Measurements from ENCODE around the gene PRKN. TPM values are rescaled to one million over a fixed set of nuclear protein-coding genes. Genes with fewer than 3 reads are reported as not detected.

The PRKN gene
- total RNA-seq, 4 donors from 2014 or later, result 5.2 to 121 (median 6.9) TPM

DNA sequence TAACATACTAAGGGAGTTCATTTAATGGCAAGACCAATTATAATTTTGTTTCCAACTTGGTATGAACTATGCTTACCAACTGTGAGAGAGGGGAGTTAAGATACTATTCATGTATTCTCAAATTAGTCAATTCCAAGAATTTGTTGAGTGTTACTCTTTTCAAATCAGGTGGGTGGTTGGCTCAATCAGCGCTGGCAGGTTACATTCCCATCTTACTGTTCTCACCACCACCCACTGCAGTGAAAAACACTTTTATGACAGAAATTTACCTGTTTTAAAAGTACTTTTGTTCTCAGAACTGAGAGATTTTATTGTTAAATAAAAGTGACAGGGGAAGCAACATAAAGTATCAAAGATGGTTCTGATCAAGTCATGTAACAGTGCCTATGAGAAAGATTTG is 642.0 kb downstream of the PRKN start:
- H3K36me3 ChIP-seq, result no peaks in the 10 kb centered on the region
- H3K4me1 ChIP-seq, result no peaks in the 10 kb centered on the region
- H3K4me3 ChIP-seq (replicated peaks in 1 of 3), result no peak overlapping the region
- no peak for TF ChIP-seq POLR2A (IDR thresholded peaks at IDR 0.05)
- TF ChIP-seq, protein P1, sequence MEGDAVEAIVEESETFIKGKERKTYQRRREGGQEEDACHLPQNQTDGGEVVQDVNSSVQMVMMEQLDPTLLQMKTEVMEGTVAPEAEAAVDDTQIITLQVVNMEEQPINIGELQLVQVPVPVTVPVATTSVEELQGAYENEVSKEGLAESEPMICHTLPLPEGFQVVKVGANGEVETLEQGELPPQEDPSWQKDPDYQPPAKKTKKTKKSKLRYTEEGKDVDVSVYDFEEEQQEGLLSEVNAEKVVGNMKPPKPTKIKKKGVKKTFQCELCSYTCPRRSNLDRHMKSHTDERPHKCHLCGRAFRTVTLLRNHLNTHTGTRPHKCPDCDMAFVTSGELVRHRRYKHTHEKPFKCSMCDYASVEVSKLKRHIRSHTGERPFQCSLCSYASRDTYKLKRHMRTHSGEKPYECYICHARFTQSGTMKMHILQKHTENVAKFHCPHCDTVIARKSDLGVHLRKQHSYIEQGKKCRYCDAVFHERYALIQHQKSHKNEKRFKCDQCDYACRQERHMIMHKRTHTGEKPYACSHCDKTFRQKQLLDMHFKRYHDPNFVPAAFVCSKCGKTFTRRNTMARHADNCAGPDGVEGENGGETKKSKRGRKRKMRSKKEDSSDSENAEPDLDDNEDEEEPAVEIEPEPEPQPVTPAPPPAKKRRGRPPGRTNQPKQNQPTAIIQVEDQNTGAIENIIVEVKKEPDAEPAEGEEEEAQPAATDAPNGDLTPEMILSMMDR (IDR thresholded peaks at IDR 0.05), result no peak
- no peaks in the 10 kb centered on the region for H3K9me3 ChIP-seq
- H3K27me3 ChIP-seq, result no peaks in the 10 kb centered on the region
- no peak for DNase-seq
- H3K27ac ChIP-seq, result no peak overlapping the region
- intact Hi-C loops (cut with DNase I), result no loop called here
- WGBS, 2 donors, result 89 to 90% methylated on average over 1 of the region's 1 CpG

DNA sequence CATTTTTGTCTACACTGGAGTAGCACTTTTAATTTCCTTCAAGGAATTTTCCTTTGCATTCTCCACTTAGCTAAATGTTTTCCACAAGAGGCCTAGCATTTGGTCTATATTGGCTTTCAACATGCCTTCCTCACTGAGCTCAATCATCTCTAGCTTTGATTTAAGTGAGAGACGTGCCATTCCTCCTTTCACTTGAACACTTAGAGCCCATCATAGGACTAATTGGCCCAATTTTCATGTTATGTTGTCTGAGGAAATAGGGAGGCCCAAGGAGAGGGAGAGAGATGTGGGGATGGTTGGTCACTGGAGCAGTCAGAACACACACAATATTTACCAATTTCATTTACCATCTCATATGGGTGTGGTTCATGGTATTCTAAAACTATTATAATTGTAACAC is 645.0 kb downstream of the PRKN start:
- 71 to 88% methylated on average over 1 of the region's 1 CpG for WGBS, 2 donors
- intact Hi-C loops (cut with DNase I), result no loop called here
- no peak for DNase-seq
- TF ChIP-seq POLR2A (IDR thresholded peaks at IDR 0.05), result no peak
- TF ChIP-seq, protein P1 (IDR thresholded peaks at IDR 0.05), result no peak
- Histone ChIP-seq H3K4me3 (replicated peaks in 1 of 3) (no peak overlapping the region), H3K4me1 (no peaks in the 10 kb centered on the region), H3K9me3 (no peaks in the 10 kb centered on the region), H3K36me3 (no peaks in the 10 kb centered on the region), H3K27ac (no peak overlapping the region), H3K27me3 (no peaks in the 10 kb centered on the region)

DNA sequence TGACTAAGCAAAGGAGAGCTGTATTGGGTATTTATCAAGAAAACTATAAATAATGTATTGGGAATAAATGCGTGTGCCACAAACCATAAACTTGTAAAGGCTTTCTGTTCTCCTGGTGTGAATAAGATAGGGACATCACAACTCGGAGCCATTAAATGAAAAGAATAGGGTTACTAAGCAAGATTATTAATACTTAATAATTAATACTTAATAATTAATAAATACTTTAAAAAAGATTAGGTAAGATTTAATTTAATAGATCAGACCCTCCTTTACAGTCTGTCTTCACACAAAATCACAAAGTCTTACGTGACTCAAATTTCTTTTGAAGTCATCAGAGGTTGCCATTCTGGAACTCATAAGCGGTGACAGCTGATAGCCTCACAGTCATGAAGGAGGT is 648.9 kb downstream of the PRKN start:
- TF ChIP-seq, protein P1 (IDR thresholded peaks at IDR 0.05), result no peak
- no peak for TF ChIP-seq POLR2A (IDR thresholded peaks at IDR 0.05)
- H3K36me3 ChIP-seq, result no peaks in the 10 kb centered on the region
- WGBS, 2 donors, result 49 to 64% methylated on average over 4 of the region's 4 CpGs
- no peaks in the 10 kb centered on the region for H3K9me3 ChIP-seq
- no peaks in the 10 kb centered on the region for H3K27me3 ChIP-seq
- H3K27ac ChIP-seq, result no peak overlapping the region
- no peak for DNase-seq
- intact Hi-C loops (cut with DNase I), result no loop called here
- H3K4me1 ChIP-seq, result no peaks in the 10 kb centered on the region
- no peak overlapping the region for H3K4me3 ChIP-seq (replicated peaks in 1 of 3)

DNA sequence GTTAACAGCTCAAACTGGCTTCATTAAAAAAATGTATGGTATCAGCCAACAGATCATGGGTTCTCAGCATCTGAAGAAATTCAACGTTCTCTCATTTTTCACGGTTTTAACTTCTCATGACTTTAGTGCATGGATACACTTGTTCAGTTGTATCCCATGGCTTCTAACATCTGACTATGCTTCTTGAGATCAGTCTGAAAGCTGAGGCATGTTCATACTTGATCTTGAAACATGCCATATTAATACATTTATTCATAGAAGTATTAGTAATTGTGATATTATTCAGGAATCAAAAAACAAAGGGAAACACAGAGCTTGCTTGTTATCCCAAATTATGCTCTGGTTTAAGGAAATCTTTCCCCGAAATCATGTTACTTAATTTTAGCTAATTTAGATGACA is 649.4 kb downstream of the PRKN start:
- Histone ChIP-seq H3K4me1 (no peaks in the 10 kb centered on the region), H3K27me3 (no peaks in the 10 kb centered on the region), H3K36me3 (no peaks in the 10 kb centered on the region), H3K9me3 (no peaks in the 10 kb centered on the region), H3K4me3 (replicated peaks in 1 of 3) (no peak overlapping the region), H3K27ac (no peak overlapping the region)
- intact Hi-C loops (cut with DNase I), result no loop called here
- DNase-seq, result no peak
- WGBS, 2 donors, result 64 to 82% methylated on average over 3 of the region's 3 CpGs
- TF ChIP-seq POLR2A (IDR thresholded peaks at IDR 0.05), result no peak
- TF ChIP-seq, protein P1 (IDR thresholded peaks at IDR 0.05), result no peak

DNA sequence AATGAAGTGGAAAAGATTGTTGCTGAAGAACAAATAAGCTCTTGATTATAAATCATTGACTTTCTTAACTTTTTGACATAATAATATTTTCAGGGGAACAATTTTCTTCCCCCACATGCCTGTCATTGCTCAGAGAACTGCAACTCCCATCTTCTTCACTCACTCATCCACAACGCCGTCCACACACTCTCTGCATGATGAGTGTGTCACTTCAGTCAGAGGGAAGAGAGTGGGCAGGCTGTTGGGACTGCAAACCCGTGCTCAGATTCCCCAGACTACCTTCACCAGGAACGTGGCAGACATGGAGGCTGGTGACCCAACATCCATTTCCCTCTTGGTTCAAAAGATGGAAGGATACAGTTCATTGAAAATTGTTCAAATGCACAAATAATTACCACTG is 650.8 kb downstream of the PRKN start:
- Histone ChIP-seq H3K9me3 (no peaks in the 10 kb centered on the region), H3K4me1 (no peaks in the 10 kb centered on the region), H3K27ac (no peak overlapping the region), H3K36me3 (no peaks in the 10 kb centered on the region), H3K4me3 (replicated peaks in 1 of 3) (no peak overlapping the region), H3K27me3 (no peaks in the 10 kb centered on the region)
- TF ChIP-seq, protein P1 (IDR thresholded peaks at IDR 0.05), result no peak
- TF ChIP-seq POLR2A (IDR thresholded peaks at IDR 0.05), result no peak
- 25 to 31% methylated on average over 4 of the region's 4 CpGs for WGBS, 2 donors
- intact Hi-C loops (cut with DNase I), result no loop called here
- DNase-seq, result no peak

All from thyroid gland (tissue), 4 donors.